Hepatocyte (in vitro differentiated cells): ENCODE data around the gene ST8SIA1. TPM values are rescaled to one million over a fixed set of nuclear protein-coding genes. Genes with fewer than 3 reads are reported as not detected.

Source experiments
- DNase-seq: peaks from one replicate; pipeline ENCODE4 v3.0.0-alpha.2; 2016; ENCODE audit warnings: low spot score
- H2AFZ ChIP-seq: fragments of 200-600 bp; sonication (generic); 2 replicates; pipeline ENCODE4 v1.6.0; 2016; ENCODE audit warnings: antibody characterized with exemption, mild to moderate bottlenecking
- H3K27ac ChIP-seq: fragments of 200-600 bp; sonication (generic); 2 replicates; pipeline ENCODE4 v1.5.1; 2016; ENCODE audit warnings: mild to moderate bottlenecking
- H3K27me3 ChIP-seq: fragments of 200-600 bp; sonication (generic); 2 replicates; pipeline ENCODE4 v1.6.1; 2016
- H3K36me3 ChIP-seq: fragments of 200-600 bp; sonication (generic); replicated peaks from 2 replicates; pipeline ENCODE4 v1.5.1; 2016; ENCODE audit warnings: low read depth; ENCODE audit not compliant: insufficient read depth
- H3K4me1 ChIP-seq: fragments of 200-600 bp; sonication (generic); 2 replicates; pipeline ENCODE4 v1.5.1; 2016; ENCODE audit warnings: mild to moderate bottlenecking, moderate library complexity; ENCODE audit not compliant: insufficient read depth
- H3K4me2 ChIP-seq: fragments of 200-600 bp; sonication (generic); 2 replicates; pipeline ENCODE4 v1.6.0; 2016
- H3K4me3 ChIP-seq: fragments of 200-600 bp; sonication (generic); 2 replicates; pipeline ENCODE4 v1.5.1; 2016; ENCODE audit warnings: mild to moderate bottlenecking
- H3K79me2 ChIP-seq: fragments of 200-600 bp; sonication (generic); 2 replicates; pipeline ENCODE4 v1.6.0; 2017; ENCODE audit warnings: mild to moderate bottlenecking
- H3K9me2 ChIP-seq: fragments of 200-600 bp; sonication (generic); replicated peaks from 2 replicates; pipeline ENCODE4 v1.6.0; 2017; ENCODE audit warnings: mild to moderate bottlenecking; ENCODE audit not compliant: insufficient read depth
- H3K9me3 ChIP-seq: fragments of 200-600 bp; sonication (generic); 2 replicates; pipeline ENCODE4 v1.5.1; 2016; ENCODE audit warnings: low read depth, mild to moderate bottlenecking
- H4K20me1 ChIP-seq: fragments of 200-600 bp; sonication (generic); 2 replicates; pipeline ENCODE4 v1.6.0; 2016; ENCODE audit warnings: mild to moderate bottlenecking; ENCODE audit not compliant: insufficient read depth, poor library complexity, severe bottlenecking
- CTCF ChIP-seq: fragments of 200-600 bp; sonication (generic); IDR thresholded peaks from 2 replicates; pipeline ENCODE4 v1.5.1; 2016; ENCODE audit warnings: antibody characterized with exemption, mild to moderate bottlenecking; ENCODE audit not compliant: poor library complexity
- EZH2 ChIP-seq: fragments of 200-600 bp; sonication (generic); IDR thresholded peaks from 2 replicates; pipeline ENCODE4 v1.6.1; 2016; ENCODE audit warnings: antibody characterized with exemption, mild to moderate bottlenecking, borderline replicate concordance
- EZH2phosphoT487 ChIP-seq: fragments of 200-600 bp; sonication (generic); IDR thresholded peaks from one replicate; pipeline ENCODE4 v1.6.1; 2018; ENCODE audit warnings: antibody characterized with exemption, mild to moderate bottlenecking, low read depth, moderate library complexity; ENCODE audit not compliant: unreplicated experiment, severe bottlenecking
- WGBS: methylation state at CpG from one replicate; pipeline ENCODE4 v1.1.6; 2016; ENCODE audit warnings: low lambda C conversion rate; ENCODE audit errors: missing lambda C conversion rate; 5-methylcytosine and 5-hydroxymethylcytosine counted together
- polyA plus RNA-seq: library from polyadenylated mRNA; unstranded; fragments of >200 nt; fragmentation: Nextera tagmentation; extraction: Ambion mirVana; gene quantifications from 2 replicates; pipeline ENCODE4 v1.2.1, GENCODE V29; 2016
- total RNA-seq: library from RNA; depleted of rRNA; stranded (reverse); fragments of >200 nt; gene quantifications from 2 replicates; pipeline ENCODE4 v1.2.3, GENCODE V29; 2014

ST8SIA1 gene
- total and polyA plus RNA-seq, 2 experiments from 2014 or later = 0.88 to 2.0 TPM

DNA sequence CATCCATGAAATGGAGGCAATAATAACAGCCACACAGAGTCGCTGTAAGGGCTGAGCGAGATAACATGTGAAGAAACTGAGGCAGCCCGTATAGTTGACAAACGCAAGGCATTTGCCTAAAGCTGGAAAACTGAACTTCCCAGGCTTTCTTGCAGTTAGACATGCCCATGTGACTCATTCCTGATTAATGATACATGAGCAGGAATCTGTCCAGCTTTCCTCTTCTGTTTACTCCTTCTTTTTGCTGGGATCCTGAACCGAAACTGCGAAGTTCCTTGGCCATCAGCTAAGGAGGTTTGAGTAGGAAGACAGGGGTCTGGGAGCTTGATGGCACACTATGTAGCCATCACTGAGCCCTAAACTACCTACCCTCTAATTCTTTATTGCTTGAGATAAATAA lies 52.2 kb downstream of the ST8SIA1 start:
- no peak overlapping the region for H3K27ac ChIP-seq
- TF ChIP-seq EZH2phosphoT487 = no peak
- no peak for TF ChIP-seq EZH2
- TF ChIP-seq CTCF = no peak
- H3K4me2 ChIP-seq = no peak overlapping the region

DNA sequence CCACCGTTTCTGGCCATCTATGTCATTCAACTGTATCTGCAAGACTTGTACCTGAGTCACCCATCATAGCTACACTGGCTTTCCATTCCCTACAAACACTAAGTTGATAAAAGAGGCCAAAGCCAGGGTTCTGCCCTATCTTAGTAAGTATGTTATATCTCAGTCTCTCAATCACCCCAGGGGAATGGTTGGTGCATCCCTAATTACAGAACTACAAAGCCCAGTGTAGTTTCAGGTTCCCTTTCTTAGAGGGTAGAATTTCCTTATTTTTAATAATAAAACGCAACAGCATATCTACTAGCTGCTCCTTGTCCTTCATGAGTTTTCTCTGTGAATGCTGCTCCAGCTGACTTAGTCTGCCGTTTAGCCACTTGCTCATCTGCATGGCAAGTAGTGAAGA lies 57.6 kb downstream of the ST8SIA1 start:
- H3K79me2 ChIP-seq = no peaks in the 10 kb centered on the region
- no peak overlapping the region for H3K27ac ChIP-seq
- no peak overlapping the region for H3K4me2 ChIP-seq
- H4K20me1 ChIP-seq = no peaks in the 10 kb centered on the region
- 88% methylated on average over 3 of the region's 3 CpGs for WGBS
- H3K36me3 ChIP-seq = no peaks in the 10 kb centered on the region
- H2AFZ ChIP-seq = no peak overlapping the region
- DNase-seq = no peak
- no peak overlapping the region for H3K4me3 ChIP-seq
- no peaks in the 10 kb centered on the region for H3K9me3 ChIP-seq
- no peak for TF ChIP-seq EZH2phosphoT487
- TF ChIP-seq CTCF = no peak
- TF ChIP-seq EZH2 = no peak
- no peaks in the 10 kb centered on the region for H3K27me3 ChIP-seq
- no peaks in the 10 kb centered on the region for H3K9me2 ChIP-seq
- H3K4me1 ChIP-seq = no peaks in the 10 kb centered on the region

More for the DNA sequence above, 52.2 kb downstream of the ST8SIA1 start:
- DNase-seq = peak; percentile 14
- H2AFZ ChIP-seq = no peak overlapping the region
- H3K27me3 ChIP-seq = no peaks in the 10 kb centered on the region
- H3K4me1 ChIP-seq = no peaks in the 10 kb centered on the region
- H3K9me2 ChIP-seq = no peaks in the 10 kb centered on the region
- H3K4me3 ChIP-seq = no peak overlapping the region
- H3K36me3 ChIP-seq = no peaks in the 10 kb centered on the region
- no peaks in the 10 kb centered on the region for H3K79me2 ChIP-seq
- WGBS = 80% methylated on average over 6 of the region's 6 CpGs
- H4K20me1 ChIP-seq = no peaks in the 10 kb centered on the region
- no peaks in the 10 kb centered on the region for H3K9me3 ChIP-seq

GRCh38 chr12:22276313-22276712 lies 58.2 kb downstream of the ST8SIA1 start:
- Histone ChIP-seq H3K4me2 (no peak overlapping the region), H3K27me3 (no peaks in the 10 kb centered on the region), H4K20me1 (no peaks in the 10 kb centered on the region), H3K79me2 (no peaks in the 10 kb centered on the region), H3K4me1 (no peaks in the 10 kb centered on the region), H3K27ac (peak overlapping the region; percentile 78), H3K9me3 (no peaks in the 10 kb centered on the region), H3K36me3 (no peaks in the 10 kb centered on the region), H2AFZ (no peak overlapping the region), H3K9me2 (no peaks in the 10 kb centered on the region), H3K4me3 (no peak overlapping the region)
- WGBS = 88% methylated on average over 5 of the region's 5 CpGs
- DNase-seq = no peak
- TF ChIP-seq EZH2 (no peak), CTCF (no peak), EZH2phosphoT487 (no peak)

DNA sequence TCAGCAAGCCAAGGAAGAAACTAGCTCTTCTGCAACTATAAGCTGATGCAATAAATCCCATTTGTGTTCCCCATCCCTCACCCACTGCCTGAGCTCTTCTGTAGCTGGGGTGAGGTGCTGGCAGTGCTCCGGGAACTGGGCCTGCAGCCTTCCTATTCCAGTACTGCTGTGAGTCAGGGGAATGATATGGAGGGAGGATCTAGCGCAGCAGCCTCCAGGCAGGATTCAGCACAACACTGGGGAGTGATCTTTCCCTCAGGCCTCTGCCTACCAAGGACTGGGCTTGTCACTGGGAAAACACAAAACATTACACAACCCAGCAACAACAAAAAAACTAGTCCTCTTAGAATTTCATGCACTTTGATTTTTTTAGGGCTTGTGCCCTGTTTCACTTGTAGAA lies 58.7 kb downstream of the ST8SIA1 start:
- no peaks in the 10 kb centered on the region for H4K20me1 ChIP-seq
- no peaks in the 10 kb centered on the region for H3K9me2 ChIP-seq
- no peaks in the 10 kb centered on the region for H3K9me3 ChIP-seq
- no peak for TF ChIP-seq EZH2
- no peak for TF ChIP-seq CTCF
- no peak for TF ChIP-seq EZH2phosphoT487
- no peak overlapping the region for H3K4me2 ChIP-seq
- WGBS = 58% methylated on average over 2 of the region's 2 CpGs
- no peaks in the 10 kb centered on the region for H3K27me3 ChIP-seq
- DNase-seq = peak; percentile 81
- H3K4me3 ChIP-seq = no peak overlapping the region
- H3K79me2 ChIP-seq = no peaks in the 10 kb centered on the region
- H3K36me3 ChIP-seq = no peaks in the 10 kb centered on the region
- no peak overlapping the region for H2AFZ ChIP-seq
- no peaks in the 10 kb centered on the region for H3K4me1 ChIP-seq
- H3K27ac ChIP-seq = peak overlapping the region; percentile 78
